Nephron progenitor cell (in vitro differentiated cells): ENCODE measurements around the gene PEMT.

Experiments
- DNase-seq: peaks from one replicate; pipeline ENCODE4 v3.0.0; 2021
- H3K27ac Mint-ChIP-seq: 2 replicates; pipeline ENCODE4 v1.8.0; 2021; ENCODE audit warnings: mild to moderate bottlenecking, moderate library complexity, mixed read lengths
- H3K27me3 Mint-ChIP-seq: 2 replicates; pipeline ENCODE4 v1.8.0; 2021; ENCODE audit warnings: mild to moderate bottlenecking, low read depth, mixed read lengths; ENCODE audit not compliant: poor library complexity
- H3K36me3 Mint-ChIP-seq: 2 replicates; pipeline ENCODE4 v1.8.0; 2021; ENCODE audit warnings: low read depth, mixed read lengths
- H3K4me1 Mint-ChIP-seq: 2 replicates; pipeline ENCODE4 v1.8.0; 2021; ENCODE audit warnings: mixed read lengths
- H3K4me3 Mint-ChIP-seq: 2 replicates; pipeline ENCODE4 v1.8.0; 2021; ENCODE audit warnings: mild to moderate bottlenecking, moderate library complexity, mixed read lengths
- H3K9me3 Mint-ChIP-seq: 2 replicates; pipeline ENCODE4 v1.8.0; 2021; ENCODE audit warnings: mild to moderate bottlenecking, moderate library complexity, mixed read lengths
- CTCF ChIP-seq: fragments of 200-600 bp; sonication (generic); IDR thresholded peaks from 2 replicates; pipeline ENCODE4 v1.5.0; 2021; ENCODE audit warnings: antibody characterized with exemption

Gene PEMT

GRCh38 chr17:17463821-17464220, 127.7 kb downstream of the PEMT start:
- no peak overlapping the region for H3K4me3 Mint-ChIP-seq
- H3K9me3 Mint-ChIP-seq, result peaks cover 10% of the 10 kb centered on the region
- H3K27ac Mint-ChIP-seq, result no peak overlapping the region
- TF ChIP-seq CTCF, result no peak
- H3K4me1 Mint-ChIP-seq, result peaks cover 37% of the 10 kb centered on the region
- no peak for DNase-seq
- H3K36me3 Mint-ChIP-seq, result no peaks in the 10 kb centered on the region
- peaks cover 34% of the 10 kb centered on the region for H3K27me3 Mint-ChIP-seq

GRCh38 chr17:17462048-17462824, 129.3 kb downstream of the PEMT start:
- H3K4me1 Mint-ChIP-seq, result peaks cover 27% of the 10 kb centered on the region
- H3K27me3 Mint-ChIP-seq, result peaks cover 35% of the 10 kb centered on the region
- no peak overlapping the region for H3K4me3 Mint-ChIP-seq
- TF ChIP-seq CTCF, result no peak
- H3K36me3 Mint-ChIP-seq, result no peaks in the 10 kb centered on the region
- H3K27ac Mint-ChIP-seq, result no peak overlapping the region
- no peak for DNase-seq
- peaks cover 10% of the 10 kb centered on the region for H3K9me3 Mint-ChIP-seq

- H3K36me3 Mint-ChIP-seq, result no peaks in the 10 kb centered on the region
- no peak overlapping the region for H3K4me3 Mint-ChIP-seq
- peaks cover 10% of the 10 kb centered on the region for H3K9me3 Mint-ChIP-seq
- no peak for DNase-seq
- H3K27me3 Mint-ChIP-seq, result peaks cover 40% of the 10 kb centered on the region
- no peak for TF ChIP-seq CTCF
- H3K27ac Mint-ChIP-seq, result peak overlapping the region; percentile 38
- peaks cover 17% of the 10 kb centered on the region for H3K4me1 Mint-ChIP-seq
Measured at GRCh38 chr17:17460038-17460437, 131.5 kb downstream of the PEMT start.

- Mint-ChIP-seq H3K4me3 (no peak overlapping the region), H3K36me3 (no peaks in the 10 kb centered on the region)
- DNase-seq, result no peak
Measured at GRCh38 chr17:17457680-17458079, 133.8 kb downstream of the PEMT start.

GRCh38 chr17:17456251-17456650, 135.3 kb downstream of the PEMT start:
- Mint-ChIP-seq H3K9me3 (peaks cover 10% of the 10 kb centered on the region), H3K36me3 (no peaks in the 10 kb centered on the region), H3K4me1 (peaks cover 1% of the 10 kb centered on the region), H3K27me3 (peaks cover 36% of the 10 kb centered on the region), H3K27ac (no peak overlapping the region), H3K4me3 (no peak overlapping the region)
- no peak for DNase-seq
- TF ChIP-seq CTCF, result no peak

More at GRCh38 chr17:17457680-17458079, 133.8 kb downstream of the PEMT start:
- Mint-ChIP-seq H3K27ac (no peak overlapping the region), H3K9me3 (peaks cover 10% of the 10 kb centered on the region), H3K4me1 (peaks cover 10% of the 10 kb centered on the region), H3K27me3 (peaks cover 36% of the 10 kb centered on the region)
- no peak for TF ChIP-seq CTCF
